Progenitor cell of endocrine pancreas (in vitro differentiated cells): ENCODE measurements around the gene ZFYVE21. TPM values are rescaled to one million over a fixed set of nuclear protein-coding genes. Genes with fewer than 3 reads are reported as not detected.

Source experiments
- DNase-seq: peaks from one replicate; pipeline ENCODE4 v3.0.0; 2021; ENCODE audit warnings: low spot score; ENCODE audit not compliant: unreplicated experiment
- H3K27ac Mint-ChIP-seq: 2 replicates; pipeline ENCODE4 v1.8.0; 2021; ENCODE audit warnings: mild to moderate bottlenecking, moderate library complexity, mixed read lengths
- H3K27me3 Mint-ChIP-seq: 2 replicates; pipeline ENCODE4 v1.8.0; 2021; ENCODE audit warnings: mixed read lengths
- H3K36me3 Mint-ChIP-seq: 2 replicates; pipeline ENCODE4 v1.8.0; 2022; ENCODE audit warnings: mixed read lengths; ENCODE audit not compliant: insufficient read depth
- H3K4me1 Mint-ChIP-seq: 2 replicates; pipeline ENCODE4 v1.8.0; 2021; ENCODE audit warnings: low read depth, mixed read lengths
- H3K4me3 Mint-ChIP-seq: 2 replicates; pipeline ENCODE4 v1.8.0; 2021; ENCODE audit warnings: low read depth, mild to moderate bottlenecking, moderate library complexity, mixed read lengths
- H3K9me3 Mint-ChIP-seq: 2 replicates; pipeline ENCODE4 v1.8.0; 2021; ENCODE audit warnings: low read depth, mixed read lengths
- CTCF ChIP-seq: fragments of 200-600 bp; sonication (generic); IDR thresholded peaks from one replicate; pipeline ENCODE4 v1.5.0; 2021; ENCODE audit warnings: antibody characterized with exemption, mild to moderate bottlenecking; ENCODE audit not compliant: unreplicated experiment
- total RNA-seq: library from RNA; stranded (reverse); gene quantifications from 2 replicates; pipeline ENCODE4 v1.2.1, GENCODE V29; 2021

ZFYVE21 gene
- total RNA-seq, 1 donor from 2014 or later: 47.2 TPM

- Mint-ChIP-seq H3K4me1 (no peaks in the 10 kb centered on the region), H3K27ac (no peak overlapping the region), H3K36me3 (peaks cover 9% of the 10 kb centered on the region), H3K9me3 (no peaks in the 10 kb centered on the region), H3K27me3 (no peaks in the 10 kb centered on the region), H3K4me3 (no peak overlapping the region)
- DNase-seq: no peak
- no peak for TF ChIP-seq CTCF
These were observed 27.1 kb downstream of the ZFYVE21 start for GRCh38 chr14:103742499-103743255.

- H3K27ac Mint-ChIP-seq: no peak overlapping the region
- no peaks in the 10 kb centered on the region for H3K27me3 Mint-ChIP-seq
- peaks cover 6% of the 10 kb centered on the region for H3K36me3 Mint-ChIP-seq
- TF ChIP-seq CTCF: no peak
- DNase-seq: no peak
- H3K4me1 Mint-ChIP-seq: no peaks in the 10 kb centered on the region
- H3K4me3 Mint-ChIP-seq: no peak overlapping the region
- H3K9me3 Mint-ChIP-seq: no peaks in the 10 kb centered on the region
These were observed 28.1 kb downstream of the ZFYVE21 start for GRCh38 chr14:103743691-103744090.

- H3K36me3 Mint-ChIP-seq: peaks cover 5% of the 10 kb centered on the region
- no peak overlapping the region for H3K27ac Mint-ChIP-seq
- no peak for DNase-seq
- H3K27me3 Mint-ChIP-seq: no peaks in the 10 kb centered on the region
- no peaks in the 10 kb centered on the region for H3K4me1 Mint-ChIP-seq
- no peak for TF ChIP-seq CTCF
- no peaks in the 10 kb centered on the region for H3K9me3 Mint-ChIP-seq
- H3K4me3 Mint-ChIP-seq: no peak overlapping the region
These were observed 29.2 kb downstream of the ZFYVE21 start for GRCh38 chr14:103744621-103745395.

- peaks cover 3% of the 10 kb centered on the region for H3K36me3 Mint-ChIP-seq
- TF ChIP-seq CTCF: no peak
- no peak overlapping the region for H3K4me3 Mint-ChIP-seq
- H3K4me1 Mint-ChIP-seq: no peaks in the 10 kb centered on the region
- no peak overlapping the region for H3K27ac Mint-ChIP-seq
- no peak for DNase-seq
- H3K27me3 Mint-ChIP-seq: no peaks in the 10 kb centered on the region
- H3K9me3 Mint-ChIP-seq: no peaks in the 10 kb centered on the region
These were observed 29.8 kb downstream of the ZFYVE21 start for GRCh38 chr14:103745424-103745823.

- H3K9me3 Mint-ChIP-seq: no peaks in the 10 kb centered on the region
- no peak for TF ChIP-seq CTCF
- no peaks in the 10 kb centered on the region for H3K4me1 Mint-ChIP-seq
These were observed 31.1 kb downstream of the ZFYVE21 start for GRCh38 chr14:103746701-103747100.

More at GRCh38 chr14:103746701-103747100, 31.1 kb downstream of the ZFYVE21 start:
- H3K27me3 Mint-ChIP-seq: no peaks in the 10 kb centered on the region
- H3K36me3 Mint-ChIP-seq: peaks cover 3% of the 10 kb centered on the region
- no peak for DNase-seq
- H3K4me3 Mint-ChIP-seq: no peak overlapping the region
- H3K27ac Mint-ChIP-seq: no peak overlapping the region
